Gastrocnemius medialis (tissue), 4 donors: ENCODE results near the gene UGT1A10.

Experiments
- CTCF ChIP-seq, 5 experiments: fragments of 450-650 bp in 3 of 5; fragments of 200-600 bp in 2 of 5; sonication (generic) in 2 of 5; IDR thresholded peaks in 4 of 5; conservative IDR thresholded peaks in 1 of 5; 1 replicate in 4 of 5; 2 replicates in 1 of 5; pipeline ENCODE4 v1.5.1; 2016 to 2019; ENCODE audit warnings: antibody characterized with exemption in 5 of 5, mild to moderate bottlenecking in 3 of 5, moderate library complexity in 3 of 5
- POLR2A ChIP-seq, 2 donors: fragments of 450-650 bp; IDR thresholded peaks; one replicate each; pipeline ENCODE4 v1.6.1; 2017; ENCODE audit warnings: antibody characterized with exemption in 2 of 2, mild to moderate bottlenecking in 2 of 2, moderate library complexity in 2 of 2

DNA sequence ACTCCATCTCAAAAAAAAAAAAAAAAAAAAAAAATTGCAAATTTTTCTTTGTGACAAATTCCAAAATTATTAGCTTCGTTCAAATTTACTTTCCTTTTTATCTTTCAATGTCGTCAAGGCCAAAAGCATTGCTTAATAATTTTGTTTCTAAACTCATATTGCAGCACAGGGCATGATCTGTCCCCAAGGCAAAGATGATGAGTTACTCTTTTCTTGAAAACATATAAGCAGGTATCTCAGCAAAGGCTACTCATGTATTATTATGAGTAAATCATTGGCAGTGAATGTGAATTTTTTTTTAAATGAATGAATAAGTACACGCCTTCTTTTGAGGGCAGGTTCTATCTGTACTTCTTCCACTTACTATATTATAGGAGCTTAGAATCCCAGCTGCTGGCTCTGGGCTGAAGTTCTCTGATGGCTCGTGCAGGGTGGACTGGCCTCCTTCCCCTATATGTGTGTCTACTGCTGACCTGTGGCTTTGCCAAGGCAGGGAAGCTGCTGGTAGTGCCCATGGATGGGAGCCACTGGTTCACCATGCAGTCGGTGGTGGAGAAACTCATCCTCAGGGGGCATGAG, 45.4 kb downstream of the UGT1A10 start, which contains the start of gene UGT1A7:
- no peak for TF ChIP-seq CTCF (IDR thresholded peaks at IDR 0.05 in 4 of 5, conservative IDR thresholded peaks at IDR 0.05 in 1 of 5)
- TF ChIP-seq POLR2A (IDR thresholded peaks at IDR 0.05): no peak
